ENCODE data around the gene LIG4. TPM values are rescaled to one million over a fixed set of nuclear protein-coding genes. Genes with fewer than 3 reads are reported as not detected.

LIG4 gene
- total and polyA plus RNA-seq, 9 of the 15 experiments (the other 6 are each of a cell fraction or from before 2014, with no cell fraction given), result 1.5 to 7.8 (median 5.1) TPM

GRCh38 chr13:108218044-108218974 is 3.0 kb upstream of the LIG4 start, which contains the start of gene ABHD13 (continued):
- TF ChIP-seq, protein P1, sequence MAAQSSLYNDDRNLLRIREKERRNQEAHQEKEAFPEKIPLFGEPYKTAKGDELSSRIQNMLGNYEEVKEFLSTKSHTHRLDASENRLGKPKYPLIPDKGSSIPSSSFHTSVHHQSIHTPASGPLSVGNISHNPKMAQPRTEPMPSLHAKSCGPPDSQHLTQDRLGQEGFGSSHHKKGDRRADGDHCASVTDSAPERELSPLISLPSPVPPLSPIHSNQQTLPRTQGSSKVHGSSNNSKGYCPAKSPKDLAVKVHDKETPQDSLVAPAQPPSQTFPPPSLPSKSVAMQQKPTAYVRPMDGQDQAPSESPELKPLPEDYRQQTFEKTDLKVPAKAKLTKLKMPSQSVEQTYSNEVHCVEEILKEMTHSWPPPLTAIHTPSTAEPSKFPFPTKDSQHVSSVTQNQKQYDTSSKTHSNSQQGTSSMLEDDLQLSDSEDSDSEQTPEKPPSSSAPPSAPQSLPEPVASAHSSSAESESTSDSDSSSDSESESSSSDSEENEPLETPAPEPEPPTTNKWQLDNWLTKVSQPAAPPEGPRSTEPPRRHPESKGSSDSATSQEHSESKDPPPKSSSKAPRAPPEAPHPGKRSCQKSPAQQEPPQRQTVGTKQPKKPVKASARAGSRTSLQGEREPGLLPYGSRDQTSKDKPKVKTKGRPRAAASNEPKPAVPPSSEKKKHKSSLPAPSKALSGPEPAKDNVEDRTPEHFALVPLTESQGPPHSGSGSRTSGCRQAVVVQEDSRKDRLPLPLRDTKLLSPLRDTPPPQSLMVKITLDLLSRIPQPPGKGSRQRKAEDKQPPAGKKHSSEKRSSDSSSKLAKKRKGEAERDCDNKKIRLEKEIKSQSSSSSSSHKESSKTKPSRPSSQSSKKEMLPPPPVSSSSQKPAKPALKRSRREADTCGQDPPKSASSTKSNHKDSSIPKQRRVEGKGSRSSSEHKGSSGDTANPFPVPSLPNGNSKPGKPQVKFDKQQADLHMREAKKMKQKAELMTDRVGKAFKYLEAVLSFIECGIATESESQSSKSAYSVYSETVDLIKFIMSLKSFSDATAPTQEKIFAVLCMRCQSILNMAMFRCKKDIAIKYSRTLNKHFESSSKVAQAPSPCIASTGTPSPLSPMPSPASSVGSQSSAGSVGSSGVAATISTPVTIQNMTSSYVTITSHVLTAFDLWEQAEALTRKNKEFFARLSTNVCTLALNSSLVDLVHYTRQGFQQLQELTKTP (IDR thresholded peaks at IDR 0.05; ENCODE audit: low read depth in 1 of 2, partially characterized antibody in 2 of 2), result no peak
- TF ChIP-seq E2F3 (CRISPR knock-in tag; IDR thresholded peaks at IDR 0.05), result no peak
- no peak for TF ChIP-seq ZKSCAN1 (IDR thresholded peaks at IDR 0.05; ENCODE audit: low read depth, low read length)
- peak; percentile 59; the same call in 1 of the 2 replicates for TF ChIP-seq CREM (IDR thresholded peaks at IDR 0.05; ENCODE audit: low read depth)
- TF ChIP-seq UBTF (IDR thresholded peaks at IDR 0.05; ENCODE audit: borderline replicate concordance in 1 of 2, low read depth in 2 of 2, low read length in 2 of 2), result peak in 1 of 2 experiments; percentile 90; a peak in 2 of 4 replicates
- peak; percentile 64; the same call in 1 of the 2 replicates for TF ChIP-seq EGR1 (conservative IDR thresholded peaks at IDR 0.05)
- peak; percentile 88 for TF ChIP-seq POLR2G (IDR thresholded peaks at IDR 0.05; ENCODE audit: low read depth, low read length)
- TF ChIP-seq, protein P2, sequence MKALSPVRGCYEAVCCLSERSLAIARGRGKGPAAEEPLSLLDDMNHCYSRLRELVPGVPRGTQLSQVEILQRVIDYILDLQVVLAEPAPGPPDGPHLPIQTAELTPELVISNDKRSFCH (CRISPR knock-in tag; IDR thresholded peaks at IDR 0.05), result no peak
- TF ChIP-seq, protein P2 (tag; IDR thresholded peaks at IDR 0.05), result no peak
- TF ChIP-seq NCOA6 (IDR thresholded peaks at IDR 0.05), result no peak
- TF ChIP-seq CHD1 (IDR thresholded peaks at IDR 0.05; ENCODE audit: low read length), result peak; percentile 32
- TF ChIP-seq TAL1 (IDR thresholded peaks at IDR 0.05), result no peak
- TF ChIP-seq, protein P3, sequence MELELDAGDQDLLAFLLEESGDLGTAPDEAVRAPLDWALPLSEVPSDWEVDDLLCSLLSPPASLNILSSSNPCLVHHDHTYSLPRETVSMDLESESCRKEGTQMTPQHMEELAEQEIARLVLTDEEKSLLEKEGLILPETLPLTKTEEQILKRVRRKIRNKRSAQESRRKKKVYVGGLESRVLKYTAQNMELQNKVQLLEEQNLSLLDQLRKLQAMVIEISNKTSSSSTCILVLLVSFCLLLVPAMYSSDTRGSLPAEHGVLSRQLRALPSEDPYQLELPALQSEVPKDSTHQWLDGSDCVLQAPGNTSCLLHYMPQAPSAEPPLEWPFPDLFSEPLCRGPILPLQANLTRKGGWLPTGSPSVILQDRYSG (tag; conservative IDR thresholded peaks at IDR 0.05; ENCODE audit: low read depth), result no peak
- peak; percentile 95 for TF ChIP-seq CEBPB (tag; IDR thresholded peaks at IDR 0.05)
- no peak for TF ChIP-seq HMG20B (CRISPR knock-in tag; IDR thresholded peaks at IDR 0.05)
- no peak for TF ChIP-seq NR2C2 (CRISPR knock-in tag; IDR thresholded peaks at IDR 0.05)
- peak; percentile 37; the same call in 1 of the 2 replicates for TF ChIP-seq NR2C2 (tag; IDR thresholded peaks at IDR 0.05)
- no peak for TF ChIP-seq JUND (IDR thresholded peaks at IDR 0.05; ENCODE audit: borderline replicate concordance, low read depth, low read length)
- TF ChIP-seq JUND (tag; IDR thresholded peaks at IDR 0.05; ENCODE audit: borderline replicate concordance, low read depth, low read length), result peak; percentile 19; the same call in 1 of the 3 replicates
